Activated CD4-positive, alpha-beta T cell treated with anti-CD3 and anti-CD28 coated beads, Interleukin-2, amount 50 U/mL, for 4 hours (primary cell): Measurements from ENCODE around the gene ASGR1.
A peak's percentile ranks its signal among the peaks of the same experiment; 100 is the strongest.
"Not testable (repeated sequence)": the region's sequence is repeated elsewhere in the genome, so short reads cannot be mapped to it uniquely, and the experiment has no call there.

Experiments
- DNase-seq, 2 experiments: peaks; one replicate each; pipeline ENCODE4 v3.0.0-alpha.2; 2020

ASGR1 gene

GRCh38 chr17:7190276-7190917, 11.2 kb upstream of the ASGR1 start:
- no peak for DNase-seq

GRCh38 chr17:7186241-7186640, 7.1 kb upstream of the ASGR1 start:
- no peak for DNase-seq

- DNase-seq = no peak
Measured at GRCh38 chr17:7184647-7185046, 5.5 kb upstream of the ASGR1 start.

- no peak for DNase-seq
Measured at GRCh38 chr17:7184091-7184488, 4.9 kb upstream of the ASGR1 start.

- no peak for DNase-seq
Measured at GRCh38 chr17:7183433-7184090, 4.4 kb upstream of the ASGR1 start.

- DNase-seq = not testable (repeated sequence)
Measured at GRCh38 chr17:7182101-7182500, 2.9 kb upstream of the ASGR1 start.

GRCh38 chr17:7178973-7179316, 225 bp downstream of the ASGR1 start:
- no peak for DNase-seq

- no peak for DNase-seq
Measured at GRCh38 chr17:7177954-7178477, 1.2 kb downstream of the ASGR1 start.

GRCh38 chr17:7177191-7177953, 1.8 kb downstream of the ASGR1 start:
- DNase-seq = peak; percentile 53 to 55

GRCh38 chr17:7176841-7177190, 2.4 kb downstream of the ASGR1 start:
- no peak for DNase-seq

- DNase-seq = no peak
Measured at GRCh38 chr17:7176107-7176840, 2.9 kb downstream of the ASGR1 start.

- no peak for DNase-seq
Measured at GRCh38 chr17:7175330-7175733, 3.8 kb downstream of the ASGR1 start.

- DNase-seq = no peak
Measured at GRCh38 chr17:7174603-7175326, 4.4 kb downstream of the ASGR1 start.

GRCh38 chr17:7173687-7174602, 5.2 kb downstream of the ASGR1 start:
- DNase-seq = peak in 1 of 2 experiments; percentile 18

GRCh38 chr17:7172522-7173191, 6.5 kb downstream of the ASGR1 start:
- not testable (repeated sequence) for DNase-seq

GRCh38 chr17:7169565-7169908, 9.6 kb downstream of the ASGR1 start:
- not testable (repeated sequence) for DNase-seq

- DNase-seq = not testable (repeated sequence)
Measured at GRCh38 chr17:7168841-7169564, 10.2 kb downstream of the ASGR1 start.

GRCh38 chr17:7167832-7168231, 11.3 kb downstream of the ASGR1 start:
- no peak for DNase-seq

- DNase-seq = no peak
Measured at GRCh38 chr17:7166873-7167272, 12.3 kb downstream of the ASGR1 start.

GRCh38 chr17:7159571-7159970, 19.6 kb downstream of the ASGR1 start:
- not testable (repeated sequence) for DNase-seq
